ENCODE results near the gene FOXA3.

FOXA3 gene

DNA sequence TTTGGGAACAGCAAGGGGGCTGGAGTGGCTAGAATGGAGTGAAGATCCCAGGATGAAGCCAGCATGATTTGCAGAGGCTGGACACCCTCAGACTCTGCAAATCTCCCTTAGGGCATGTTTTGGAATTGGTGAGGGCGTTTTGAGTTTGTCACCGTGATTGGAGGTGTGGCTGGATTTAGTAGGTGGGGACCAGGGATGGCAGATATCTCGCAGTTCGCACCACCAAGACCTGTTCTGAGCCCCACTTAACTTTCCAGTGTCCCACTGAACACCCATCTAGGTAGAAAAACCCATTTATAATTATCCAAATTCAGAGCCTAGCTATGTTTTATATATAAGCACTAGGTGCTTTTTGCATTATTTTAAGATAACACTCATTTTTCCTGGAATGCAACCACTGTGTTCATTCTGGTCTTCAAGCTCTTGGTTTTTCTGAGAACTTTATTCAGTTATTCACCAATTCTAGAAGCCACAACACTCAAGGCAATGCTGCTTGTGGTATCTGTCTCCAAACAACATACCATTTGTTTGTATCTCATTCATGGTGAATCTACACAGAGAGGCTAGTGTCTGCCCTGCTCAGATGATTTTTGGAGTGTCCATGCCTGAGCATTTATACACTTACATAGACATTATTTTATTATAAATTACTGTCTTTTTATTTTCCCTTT, 53.4 kb downstream of the FOXA3 start:
- DNase-seq (ENCODE audit: low spot score), result no peak
- FAIRE-seq, result no peak

GRCh38 chr19:45918721-45919120, 54.6 kb downstream of the FOXA3 start:
- DNase-seq (ENCODE audit: low spot score) (no peak), FAIRE-seq (no peak)

GRCh38 chr19:45919678-45920077, 55.6 kb downstream of the FOXA3 start:
- DNase-seq (ENCODE audit: low spot score), result no peak
- no peak for FAIRE-seq

- FAIRE-seq (no peak), DNase-seq (ENCODE audit: low spot score) (no peak)
Measured at GRCh38 chr19:45920458-45920857, 56.3 kb downstream of the FOXA3 start.

- DNase-seq (ENCODE audit: low spot score), result no peak
- FAIRE-seq, result no peak
Measured at GRCh38 chr19:45922281-45922680, 58.2 kb downstream of the FOXA3 start.

Measured in RCC 7860 (cell line).